Measurements from ENCODE around the gene GUCA1A.

DNA sequence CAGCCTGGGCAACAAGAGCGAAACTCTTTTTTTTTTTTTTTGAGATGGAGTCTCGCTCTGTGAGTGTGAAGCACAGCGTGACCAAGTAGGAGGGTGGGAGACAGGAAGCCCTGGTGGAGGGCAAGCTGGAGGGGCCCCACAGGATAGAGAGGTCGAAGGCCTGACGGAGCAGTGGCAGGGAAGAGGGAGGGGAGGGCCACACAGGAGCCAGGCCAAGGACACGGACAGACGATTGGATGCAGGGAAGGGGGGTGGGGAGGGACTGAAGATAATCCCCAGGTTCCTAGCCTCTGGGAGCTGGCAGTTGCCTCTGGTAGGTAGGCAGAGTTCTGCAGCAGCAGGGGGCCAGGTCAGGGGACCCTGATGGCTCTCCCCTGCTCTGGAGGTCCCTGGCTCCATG is 10.8 kb upstream of the GUCA1A start:
- TF ChIP-seq, protein P1, sequence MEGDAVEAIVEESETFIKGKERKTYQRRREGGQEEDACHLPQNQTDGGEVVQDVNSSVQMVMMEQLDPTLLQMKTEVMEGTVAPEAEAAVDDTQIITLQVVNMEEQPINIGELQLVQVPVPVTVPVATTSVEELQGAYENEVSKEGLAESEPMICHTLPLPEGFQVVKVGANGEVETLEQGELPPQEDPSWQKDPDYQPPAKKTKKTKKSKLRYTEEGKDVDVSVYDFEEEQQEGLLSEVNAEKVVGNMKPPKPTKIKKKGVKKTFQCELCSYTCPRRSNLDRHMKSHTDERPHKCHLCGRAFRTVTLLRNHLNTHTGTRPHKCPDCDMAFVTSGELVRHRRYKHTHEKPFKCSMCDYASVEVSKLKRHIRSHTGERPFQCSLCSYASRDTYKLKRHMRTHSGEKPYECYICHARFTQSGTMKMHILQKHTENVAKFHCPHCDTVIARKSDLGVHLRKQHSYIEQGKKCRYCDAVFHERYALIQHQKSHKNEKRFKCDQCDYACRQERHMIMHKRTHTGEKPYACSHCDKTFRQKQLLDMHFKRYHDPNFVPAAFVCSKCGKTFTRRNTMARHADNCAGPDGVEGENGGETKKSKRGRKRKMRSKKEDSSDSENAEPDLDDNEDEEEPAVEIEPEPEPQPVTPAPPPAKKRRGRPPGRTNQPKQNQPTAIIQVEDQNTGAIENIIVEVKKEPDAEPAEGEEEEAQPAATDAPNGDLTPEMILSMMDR (IDR thresholded peaks at IDR 0.05 in 4 of 5, conservative IDR thresholded peaks at IDR 0.05 in 1 of 5): no peak
- no peak for TF ChIP-seq POLR2A (IDR thresholded peaks at IDR 0.05)

All from gastrocnemius medialis (tissue), 4 donors.